ENCODE data around the gene SZT2. TPM values are rescaled to one million over a fixed set of nuclear protein-coding genes. Genes with fewer than 3 reads are reported as not detected.
A peak's percentile ranks its signal among the peaks of the same experiment; 100 is the strongest.
"Not testable (repeated sequence)": the region's sequence is repeated elsewhere in the genome, so short reads cannot be mapped to it uniquely, and the experiment has no call there.

The SZT2 gene
- total RNA-seq, 1 donor: 35.4 TPM

DNA sequence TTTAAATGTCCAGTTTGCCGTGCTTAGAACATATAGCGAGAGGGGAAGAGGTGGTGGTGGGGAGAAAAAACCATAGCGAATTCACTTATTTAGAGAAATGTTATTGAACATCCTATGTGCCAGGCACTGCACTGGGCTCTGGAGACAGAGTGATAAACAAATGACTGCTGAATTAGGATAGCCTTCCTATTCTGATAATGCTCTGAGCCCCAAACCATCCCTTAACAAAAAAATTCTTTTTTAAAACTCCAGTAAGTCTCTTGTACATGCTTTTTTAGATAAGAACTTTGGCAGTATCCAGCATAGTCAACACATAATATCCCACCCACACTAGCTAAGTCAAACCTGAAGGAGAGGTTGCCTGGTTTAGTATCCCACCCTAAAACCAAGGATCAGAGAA is 8.5 kb downstream of the SZT2 start:
- no peak for DNase-seq (ENCODE audit: low read depth)
- TF ChIP-seq, protein P1, sequence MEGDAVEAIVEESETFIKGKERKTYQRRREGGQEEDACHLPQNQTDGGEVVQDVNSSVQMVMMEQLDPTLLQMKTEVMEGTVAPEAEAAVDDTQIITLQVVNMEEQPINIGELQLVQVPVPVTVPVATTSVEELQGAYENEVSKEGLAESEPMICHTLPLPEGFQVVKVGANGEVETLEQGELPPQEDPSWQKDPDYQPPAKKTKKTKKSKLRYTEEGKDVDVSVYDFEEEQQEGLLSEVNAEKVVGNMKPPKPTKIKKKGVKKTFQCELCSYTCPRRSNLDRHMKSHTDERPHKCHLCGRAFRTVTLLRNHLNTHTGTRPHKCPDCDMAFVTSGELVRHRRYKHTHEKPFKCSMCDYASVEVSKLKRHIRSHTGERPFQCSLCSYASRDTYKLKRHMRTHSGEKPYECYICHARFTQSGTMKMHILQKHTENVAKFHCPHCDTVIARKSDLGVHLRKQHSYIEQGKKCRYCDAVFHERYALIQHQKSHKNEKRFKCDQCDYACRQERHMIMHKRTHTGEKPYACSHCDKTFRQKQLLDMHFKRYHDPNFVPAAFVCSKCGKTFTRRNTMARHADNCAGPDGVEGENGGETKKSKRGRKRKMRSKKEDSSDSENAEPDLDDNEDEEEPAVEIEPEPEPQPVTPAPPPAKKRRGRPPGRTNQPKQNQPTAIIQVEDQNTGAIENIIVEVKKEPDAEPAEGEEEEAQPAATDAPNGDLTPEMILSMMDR (IDR thresholded peaks at IDR 0.05; ENCODE audit: insufficient read depth, low read depth, low read length): no peak
- no peak overlapping the region for H3K4me3 ChIP-seq (ENCODE audit: low read depth, low read length)

DNA sequence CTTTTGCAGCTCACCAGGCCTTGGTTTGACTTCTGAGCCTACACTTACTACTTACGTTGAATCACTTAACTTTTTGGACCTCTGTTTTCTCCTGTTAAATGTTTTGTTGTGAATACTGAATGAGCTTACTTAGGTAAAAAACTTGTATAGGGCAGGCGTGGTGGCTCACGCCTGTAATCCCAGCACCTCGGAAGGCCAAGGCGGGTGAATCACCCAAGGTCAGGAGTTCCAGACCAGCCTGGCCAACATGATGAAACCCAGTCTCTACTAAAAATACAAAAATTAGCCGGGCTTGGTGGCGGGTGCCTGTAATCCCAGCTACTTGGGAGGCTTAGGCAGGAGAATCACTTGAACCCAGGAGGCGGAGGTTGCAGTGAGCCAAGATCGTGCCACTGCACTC is 10.7 kb downstream of the SZT2 start:
- not testable (repeated sequence) for DNase-seq (ENCODE audit: low read depth)

DNA sequence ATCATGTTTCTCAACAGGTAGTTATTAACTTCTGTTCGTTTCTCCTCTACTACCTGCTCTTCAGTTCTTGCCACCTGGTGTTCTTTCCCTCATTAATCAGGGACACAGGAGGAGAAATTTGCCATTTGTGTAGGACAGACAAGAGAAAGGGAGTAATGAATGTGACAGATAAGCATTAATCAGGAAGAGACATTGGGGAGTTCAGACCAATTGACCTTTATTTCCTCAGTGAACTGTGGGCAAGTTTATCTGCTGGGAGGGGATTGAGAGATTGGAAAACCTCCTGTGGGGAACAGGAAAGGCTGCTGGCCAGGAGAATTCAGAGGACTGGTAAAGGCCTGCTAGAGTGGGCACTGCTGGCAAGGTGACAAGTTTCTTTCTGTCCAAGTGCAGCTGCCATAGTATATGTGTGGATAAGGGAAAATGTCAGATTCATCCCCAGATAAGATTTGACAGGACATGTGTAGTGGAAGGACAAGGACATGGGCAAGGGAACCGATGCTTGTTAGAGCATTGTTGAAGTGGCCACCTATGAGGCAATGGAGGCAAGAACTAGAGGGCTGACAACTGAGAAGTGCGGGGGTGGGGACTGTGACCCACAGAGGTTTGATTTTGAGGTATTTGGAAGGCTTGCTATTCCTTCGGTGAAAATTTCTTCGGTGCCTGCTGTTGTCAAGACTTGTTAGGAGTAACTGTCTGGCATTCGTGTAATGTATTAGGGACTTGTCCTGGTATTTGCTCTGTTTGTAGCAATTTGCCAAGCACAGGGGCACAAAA is 12.6 kb downstream of the SZT2 start:
- no peak for DNase-seq (ENCODE audit: low read depth)
- TF ChIP-seq, protein P1 (IDR thresholded peaks at IDR 0.05; ENCODE audit: insufficient read depth, low read depth, low read length): no peak
- H3K4me3 ChIP-seq (ENCODE audit: low read depth, low read length): no peak overlapping the region

More for the DNA sequence above, 10.7 kb downstream of the SZT2 start:
- not testable (repeated sequence) for H3K4me3 ChIP-seq (ENCODE audit: low read depth, low read length)

DNA sequence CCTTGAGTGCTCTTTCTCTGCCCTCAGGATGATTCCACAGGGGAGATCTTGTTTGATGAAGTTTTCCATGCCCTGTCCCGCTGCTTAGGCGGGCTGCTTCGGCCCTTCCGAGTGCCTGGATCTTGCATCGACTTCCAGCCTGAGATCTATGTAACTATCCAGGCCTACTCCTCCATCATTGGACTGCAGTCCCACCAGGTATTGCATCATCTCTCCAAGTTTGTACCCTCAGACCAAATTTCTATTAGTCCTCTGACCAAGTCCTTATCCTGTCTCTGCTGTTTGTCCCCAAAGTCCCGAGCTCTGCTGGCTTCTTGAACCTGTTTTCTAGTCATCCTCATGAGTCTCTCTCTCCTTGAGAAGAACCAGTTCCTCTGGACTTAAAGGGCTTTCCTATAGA is 14.7 kb downstream of the SZT2 start:
- TF ChIP-seq, protein P1 (IDR thresholded peaks at IDR 0.05; ENCODE audit: insufficient read depth, low read depth, low read length): no peak
- no peak overlapping the region for H3K4me3 ChIP-seq (ENCODE audit: low read depth, low read length)
- DNase-seq (ENCODE audit: low read depth): no peak

DNA sequence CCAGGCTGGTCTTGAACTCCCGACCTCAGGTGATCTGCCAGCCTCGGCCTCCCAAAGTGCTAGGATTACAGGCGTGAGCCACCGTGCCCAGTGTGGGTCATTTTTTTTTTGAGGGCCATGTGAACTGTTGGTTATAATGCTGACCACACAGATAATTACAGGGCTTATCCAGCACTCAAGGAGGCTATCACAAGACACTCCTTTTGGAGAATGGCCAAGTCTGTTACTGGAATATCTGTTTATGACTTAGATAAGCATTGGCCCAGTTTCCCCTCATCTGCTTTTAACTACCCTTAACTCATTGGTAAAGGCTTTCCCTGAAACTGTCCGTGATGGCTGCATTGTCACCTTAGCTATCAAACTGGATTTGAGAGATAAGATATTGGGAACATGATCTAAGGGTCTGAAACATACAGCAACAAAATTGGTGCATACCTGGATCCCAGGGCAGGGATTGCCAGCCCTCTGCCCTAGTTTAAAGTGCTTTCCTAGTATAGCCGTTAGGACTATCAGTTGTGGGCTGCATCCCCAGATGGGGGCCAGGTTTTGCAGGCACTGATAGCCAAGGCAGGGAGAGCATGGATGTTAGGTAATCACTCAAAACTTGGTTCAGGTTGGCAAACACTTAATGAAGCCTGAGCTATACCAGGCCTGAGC is 15.6 kb downstream of the SZT2 start:
- TF ChIP-seq, protein P1 (IDR thresholded peaks at IDR 0.05; ENCODE audit: insufficient read depth, low read depth, low read length): no peak
- no peak overlapping the region for H3K4me3 ChIP-seq (ENCODE audit: low read depth, low read length)
- DNase-seq (ENCODE audit: low read depth): peak; percentile 97

DNA sequence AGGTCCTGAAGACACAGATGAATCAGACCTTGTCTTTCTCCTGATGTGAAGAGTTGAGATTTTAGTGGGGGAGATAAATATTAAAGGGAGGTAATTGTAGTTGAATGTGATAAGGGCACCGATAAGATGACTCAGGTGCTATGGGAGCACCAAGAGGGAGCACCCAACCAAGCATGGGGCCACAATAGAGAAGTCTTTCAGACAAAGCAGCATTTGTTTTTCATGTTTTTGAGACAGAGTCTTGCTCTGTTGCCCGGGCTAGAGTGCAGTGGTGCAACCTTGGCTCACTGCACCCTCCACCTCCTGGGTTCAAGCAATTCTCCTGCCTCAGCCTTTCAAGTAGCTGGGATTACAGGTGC is 16.2 kb downstream of the SZT2 start:
- no peak for DNase-seq (ENCODE audit: low read depth)
- H3K4me3 ChIP-seq (ENCODE audit: low read depth, low read length): no peak overlapping the region
- TF ChIP-seq, protein P1 (IDR thresholded peaks at IDR 0.05; ENCODE audit: insufficient read depth, low read depth, low read length): no peak

DNA sequence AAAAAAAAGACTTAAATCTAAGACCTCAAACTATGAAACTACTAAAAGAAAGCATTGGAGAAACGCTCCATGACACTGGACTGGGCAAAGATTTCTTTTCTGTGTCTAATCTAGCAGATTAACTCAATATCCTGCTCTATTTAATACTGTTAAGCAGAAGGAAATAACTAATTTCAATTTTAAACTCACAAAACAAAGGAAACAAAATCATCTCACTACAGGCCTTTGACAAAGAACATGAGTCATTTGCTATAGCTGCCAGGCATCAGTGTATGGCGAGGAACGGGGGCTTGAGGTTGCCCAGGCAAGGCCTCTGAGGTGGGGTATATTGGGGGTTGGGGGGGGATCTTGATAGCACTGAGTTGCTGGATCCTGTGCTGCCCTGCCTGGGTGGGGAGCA is 20.9 kb downstream of the SZT2 start:
- TF ChIP-seq, protein P1 (IDR thresholded peaks at IDR 0.05; ENCODE audit: insufficient read depth, low read depth, low read length): no peak
- DNase-seq (ENCODE audit: low read depth): no peak
- H3K4me3 ChIP-seq (ENCODE audit: low read depth, low read length): no peak overlapping the region

DNA sequence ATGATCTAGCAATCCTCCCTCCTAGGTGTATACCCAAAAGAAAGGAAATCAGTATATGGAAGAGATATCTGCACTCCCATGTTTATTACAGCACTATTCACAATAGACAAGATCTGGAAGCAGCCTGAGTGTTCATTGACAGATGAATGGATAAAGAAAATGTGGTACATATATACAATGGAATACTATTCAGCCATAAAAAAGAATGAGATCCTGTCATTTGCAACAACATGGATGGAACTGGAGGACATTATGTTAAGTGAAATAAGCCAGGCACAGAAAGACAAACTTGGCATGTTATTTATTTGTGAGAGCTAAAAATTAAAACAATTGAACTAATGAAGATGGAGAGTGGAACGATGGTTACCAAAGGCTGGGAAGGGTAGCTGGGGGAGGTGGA is 23.7 kb downstream of the SZT2 start:
- not testable (repeated sequence) for H3K4me3 ChIP-seq (ENCODE audit: low read depth, low read length); DNase-seq (ENCODE audit: low read depth)

Measured in fibroblast of villous mesenchyme (primary cell).